ENCODE results near the gene CIDEB. TPM values are rescaled to one million over a fixed set of nuclear protein-coding genes. Genes with fewer than 3 reads are reported as not detected.
A peak's percentile ranks its signal among the peaks of the same experiment; 100 is the strongest.

Gene CIDEB
- polyA plus RNA-seq, 3 donors: 36.4 to 126 (median 63.8) TPM

GRCh38 chr14:24316597-24316950 lies 8.8 kb upstream of the CIDEB start:
- Histone ChIP-seq H3K4me1 (ENCODE audit: control insufficient read depth in 1 of 2, insufficient read depth in 2 of 2, low read length in 2 of 2) (peaks cover 74 to 80% of the 10 kb centered on the region in 2 donors), H3K9me3 (replicated peaks in 1 of 2; ENCODE audit: control insufficient read depth in 1 of 2, insufficient read depth in 1 of 2, low read length in 2 of 2) (no peaks in the 10 kb centered on the region), H3K36me3 (replicated peaks in 1 of 2; ENCODE audit: control insufficient read depth in 1 of 2, insufficient read depth in 2 of 2, low read length in 2 of 2) (no peaks in the 10 kb centered on the region), H3K27me3 (ENCODE audit: control insufficient read depth in 2 of 2, insufficient read depth in 2 of 2, low read length in 2 of 2) (no peaks in the 10 kb centered on the region), H3K79me2 (ENCODE audit: insufficient read depth, low read length) (peaks cover 36% of the 10 kb centered on the region), H3K4me3 (replicated peaks in 1 of 3; ENCODE audit: low read depth in 2 of 3, low read length in 3 of 3) (peak overlapping the region in 1 of 3 experiments; percentile 16), H3K9ac (ENCODE audit: insufficient read depth, low read length, poor library complexity, severe bottlenecking) (no peak overlapping the region), H3K27ac (ENCODE audit: low read depth in 1 of 2, low read length in 2 of 2) (peak overlapping the region in 1 of 2 donors; percentile 15), H3K4me2 (replicated peaks; ENCODE audit: extremely low read depth, low read length, poor library complexity, severe bottlenecking) (peak overlapping the region; percentile 93), H4K20me1 (ENCODE audit: insufficient read depth, low read length) (peaks cover 18% of the 10 kb centered on the region), H2AFZ (ENCODE audit: insufficient read depth, low read depth, low read length, poor library complexity, severe bottlenecking) (no peak overlapping the region)
- intact Hi-C loops (cut with micrococcal nuclease): no loop called here
- H3K4me1 Mint-ChIP-seq: peaks cover 82% of the 10 kb centered on the region
- H3K27me3 Mint-ChIP-seq (ENCODE audit: low read depth in 3 of 3): peaks cover 1 to 6% (median 3%) of the 10 kb centered on the region in 3 donors
- H3K36me3 Mint-ChIP-seq: peaks cover 26 to 30% of the 10 kb centered on the region in 2 donors
- no peak for DNase-seq
- no peak overlapping the region for H3K4me3 Mint-ChIP-seq
- TF ChIP-seq CTCF (IDR thresholded peaks at IDR 0.05): no peak
- H3K9me3 Mint-ChIP-seq: peaks cover 0 to 4% (median 0%) of the 10 kb centered on the region in 7 donors
- WGBS (ENCODE audit: insufficient coverage): 96% methylated on average over 18 of the region's 18 CpGs
- peak overlapping the region in 2 of 7 donors; percentile 11 to 39 for H3K27ac Mint-ChIP-seq

GRCh38 chr14:24315807-24316596 lies 8.2 kb upstream of the CIDEB start:
- Histone ChIP-seq H2AFZ (ENCODE audit: insufficient read depth, low read depth, low read length, poor library complexity, severe bottlenecking) (no peak overlapping the region), H3K27ac (ENCODE audit: low read depth in 1 of 2, low read length in 2 of 2) (peak overlapping the region; percentile 85 to 89), H3K4me1 (ENCODE audit: control insufficient read depth in 1 of 2, insufficient read depth in 2 of 2, low read length in 2 of 2) (peaks cover 78 to 85% of the 10 kb centered on the region in 2 donors), H4K20me1 (ENCODE audit: insufficient read depth, low read length) (peaks cover 18% of the 10 kb centered on the region), H3K36me3 (replicated peaks in 1 of 2; ENCODE audit: control insufficient read depth in 1 of 2, insufficient read depth in 2 of 2, low read length in 2 of 2) (no peaks in the 10 kb centered on the region), H3K9me3 (replicated peaks in 1 of 2; ENCODE audit: control insufficient read depth in 1 of 2, insufficient read depth in 1 of 2, low read length in 2 of 2) (no peaks in the 10 kb centered on the region), H3K79me2 (ENCODE audit: insufficient read depth, low read length) (peaks cover 41% of the 10 kb centered on the region), H3K9ac (ENCODE audit: insufficient read depth, low read length, poor library complexity, severe bottlenecking) (no peak overlapping the region), H3K4me3 (replicated peaks in 1 of 3; ENCODE audit: low read depth in 2 of 3, low read length in 3 of 3) (peak overlapping the region in 2 of 3 experiments; percentile 30 to 84), H3K4me2 (replicated peaks; ENCODE audit: extremely low read depth, low read length, poor library complexity, severe bottlenecking) (peak overlapping the region; percentile 93), H3K27me3 (ENCODE audit: control insufficient read depth in 2 of 2, insufficient read depth in 2 of 2, low read length in 2 of 2) (no peaks in the 10 kb centered on the region)
- H3K4me3 Mint-ChIP-seq: peak overlapping the region; percentile 81 to 95
- H3K4me1 Mint-ChIP-seq: peaks cover 82% of the 10 kb centered on the region
- peaks cover 26 to 30% of the 10 kb centered on the region in 2 donors for H3K36me3 Mint-ChIP-seq
- DNase-seq: no peak
- H3K27ac Mint-ChIP-seq: peak overlapping the region in 6 of 7 donors; percentile 35 to 99 (median 96)
- intact Hi-C loops (cut with micrococcal nuclease): no loop called here
- WGBS (ENCODE audit: insufficient coverage): 92% methylated on average over 62 of the region's 70 CpGs
- peaks cover 1 to 6% (median 3%) of the 10 kb centered on the region in 3 donors for H3K27me3 Mint-ChIP-seq (ENCODE audit: low read depth in 3 of 3)
- peaks cover 0 to 4% (median 0%) of the 10 kb centered on the region in 7 donors for H3K9me3 Mint-ChIP-seq
- TF ChIP-seq CTCF (IDR thresholded peaks at IDR 0.05): no peak
